ENCODE data around the gene TRAF4.

The TRAF4 gene

DNA sequence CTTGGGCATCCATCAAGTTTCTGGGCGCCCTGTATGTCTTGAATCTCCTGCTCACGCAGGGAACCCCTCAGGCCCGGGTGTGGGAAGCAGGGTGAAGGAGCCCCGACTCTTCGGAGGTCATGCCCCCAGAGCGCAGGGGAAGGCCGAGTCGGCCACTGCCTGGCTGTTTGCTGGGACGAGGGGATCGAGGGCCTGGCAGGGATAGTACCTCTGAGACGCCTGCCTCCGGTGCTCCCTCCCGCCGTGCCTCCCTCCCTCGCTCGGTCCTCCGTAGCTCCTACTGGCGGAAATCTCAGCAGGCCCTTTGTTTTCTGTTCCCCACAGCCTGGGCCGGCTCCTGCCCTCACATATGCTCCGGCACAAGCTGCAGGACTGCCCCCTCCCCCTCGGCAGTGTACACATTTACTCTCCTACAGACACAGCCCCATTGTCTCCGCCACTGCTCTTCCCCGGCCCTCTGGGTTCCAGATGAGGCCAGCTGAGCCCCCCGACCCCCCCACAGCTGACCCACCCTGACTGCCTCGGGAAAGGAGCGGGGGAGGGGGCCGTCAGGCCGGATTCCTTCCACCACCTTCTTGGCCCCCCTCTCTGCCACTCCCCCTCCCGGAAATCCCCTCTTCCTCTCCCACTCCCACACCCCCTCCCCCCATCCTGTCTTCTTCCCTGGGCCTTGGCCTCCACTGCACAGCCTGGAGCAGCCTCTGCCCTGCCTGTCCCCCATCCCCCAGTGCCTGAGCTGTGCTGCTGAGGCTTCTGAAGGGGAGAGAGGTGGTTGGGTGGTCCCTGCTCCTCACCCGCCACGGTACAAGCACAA is 1.4 kb downstream of the TRAF4 start:
- peaks cover 15% of the 10 kb centered on the region for H3K36me3 Mint-ChIP-seq
- no peaks in the 10 kb centered on the region for H3K9me3 Mint-ChIP-seq
- CTCF ChIA-PET = interaction anchor here (1.5 to 15.0 kb wide), 3 partner anchors 18 to 32 kb away, joined by 4 to 415 read pairs (median 21); partner anchors contain the start of genes NEK8, RPL23A and TLCD1
- H3K27ac Mint-ChIP-seq = peak overlapping the region; percentile 94
- peaks cover 42% of the 10 kb centered on the region for H3K4me1 Mint-ChIP-seq
- H3K27me3 Mint-ChIP-seq = no peaks in the 10 kb centered on the region
- peak; percentile 61 for DNase-seq
- peak overlapping the region; percentile 89 for H3K4me3 Mint-ChIP-seq

DNA sequence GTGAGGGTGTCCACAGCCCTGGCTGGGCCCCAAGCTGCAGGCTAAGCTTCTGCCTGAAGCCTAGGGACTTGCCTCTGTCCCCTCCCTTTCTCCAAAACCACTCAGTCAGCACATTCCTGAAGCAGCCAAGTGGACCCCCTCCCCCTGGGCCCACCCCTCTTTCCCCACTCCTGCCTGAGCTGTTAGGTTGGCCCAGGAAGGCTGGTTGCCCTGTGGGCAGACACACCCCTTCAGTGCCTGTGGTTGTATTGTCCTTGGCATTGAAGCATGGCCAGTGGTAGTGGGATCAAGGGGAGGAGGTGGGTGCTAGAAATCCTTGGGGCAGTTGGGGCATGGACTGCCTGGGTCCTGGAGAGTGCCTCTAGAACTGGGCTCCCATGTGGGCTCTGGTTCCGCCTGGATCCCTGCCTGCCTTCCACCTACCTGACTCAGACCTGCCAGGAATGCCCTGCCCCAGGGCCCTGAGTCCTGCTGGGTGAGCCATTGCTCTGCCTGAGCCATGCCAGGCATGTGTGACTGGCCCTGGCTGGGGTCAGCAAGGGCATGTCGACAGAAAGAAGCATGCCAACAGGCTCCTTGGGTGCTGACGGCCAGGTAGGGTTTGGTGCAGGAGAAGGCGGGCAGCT is 2.1 kb downstream of the TRAF4 start:
- H3K36me3 Mint-ChIP-seq = peaks cover 13% of the 10 kb centered on the region

GRCh38 chr17:28746611-28747050 is 2.8 kb downstream of the TRAF4 start:
- Mint-ChIP-seq H3K27ac (peak overlapping the region; percentile 67), H3K9me3 (no peaks in the 10 kb centered on the region), H3K4me3 (peak overlapping the region; percentile 10), H3K4me1 (peaks cover 42% of the 10 kb centered on the region), H3K36me3 (peaks cover 14% of the 10 kb centered on the region), H3K27me3 (no peaks in the 10 kb centered on the region)
- CTCF ChIA-PET = interaction anchor here (3.9 to 15.0 kb wide), 2 partner anchors 17 to 19 kb away, joined by 21 to 415 read pairs; partner anchors contain the start of genes NEK8, RPL23A and TLCD1
- DNase-seq = no peak

More for the DNA sequence above, 2.1 kb downstream of the TRAF4 start:
- Mint-ChIP-seq H3K27me3 (no peaks in the 10 kb centered on the region), H3K4me3 (peak overlapping the region; percentile 89), H3K4me1 (peaks cover 46% of the 10 kb centered on the region), H3K27ac (peak overlapping the region; percentile 71), H3K9me3 (no peaks in the 10 kb centered on the region)
- DNase-seq = no peak
- CTCF ChIA-PET = interaction anchor here (1.5 to 15.0 kb wide), 3 partner anchors 18 to 33 kb away, joined by 4 to 415 read pairs (median 21); partner anchors contain the start of genes NEK8, RPL23A and TLCD1

DNA sequence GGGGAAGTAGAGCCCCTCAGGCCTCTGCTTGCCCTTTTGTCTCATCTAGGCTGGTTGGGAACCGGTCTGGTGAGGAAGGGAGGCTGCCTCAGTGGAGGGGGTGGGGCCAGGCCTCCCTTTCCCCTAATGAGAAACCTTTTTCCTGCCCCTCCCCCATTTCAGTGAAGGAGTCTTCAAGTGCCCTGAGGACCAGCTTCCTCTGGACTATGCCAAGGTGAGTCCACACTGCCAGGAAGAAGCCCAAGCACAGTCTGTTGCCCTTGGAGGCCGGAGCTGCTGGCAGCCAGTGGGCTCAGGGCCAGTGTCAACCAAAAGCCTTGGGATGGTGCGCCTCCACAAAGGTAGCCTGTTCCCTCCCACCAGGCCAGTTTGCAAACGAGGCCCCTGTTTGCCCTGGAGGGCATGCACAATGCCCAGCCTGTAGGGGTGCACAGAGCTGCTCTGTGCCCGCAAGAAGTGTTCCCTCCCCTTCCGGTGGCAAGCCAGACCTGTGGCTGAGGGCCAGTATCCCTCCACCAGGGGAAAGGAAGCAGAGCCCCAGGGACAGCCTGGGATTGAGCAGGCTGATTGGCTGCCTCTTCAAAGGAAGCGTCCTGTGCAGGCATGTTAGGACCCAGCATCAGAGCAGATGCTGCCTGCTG is 3.4 kb downstream of the TRAF4 start:
- H3K36me3 Mint-ChIP-seq = peaks cover 17% of the 10 kb centered on the region
- no peaks in the 10 kb centered on the region for H3K27me3 Mint-ChIP-seq
- no peak overlapping the region for H3K4me3 Mint-ChIP-seq
- CTCF ChIA-PET = interaction anchor here (3.9 to 15.0 kb wide), 2 partner anchors 17 to 20 kb away, joined by 21 to 415 read pairs; partner anchors contain the start of genes NEK8, RPL23A and TLCD1
- peaks cover 42% of the 10 kb centered on the region for H3K4me1 Mint-ChIP-seq
- H3K27ac Mint-ChIP-seq = no peak overlapping the region
- H3K9me3 Mint-ChIP-seq = no peaks in the 10 kb centered on the region
- no peak for DNase-seq

- Mint-ChIP-seq H3K4me1 (peaks cover 44% of the 10 kb centered on the region), H3K36me3 (peaks cover 21% of the 10 kb centered on the region), H3K27me3 (no peaks in the 10 kb centered on the region), H3K4me3 (no peak overlapping the region), H3K9me3 (no peaks in the 10 kb centered on the region), H3K27ac (no peak overlapping the region)
- CTCF ChIA-PET = interaction anchor here (0.8 to 15.0 kb wide), 6 partner anchors 14 to 168 kb away, joined by 3 to 415 read pairs (median 13); partner anchors contain the start of genes NEK8, RPL23A and TLCD1
- no peak for DNase-seq
These were observed 4.3 kb downstream of the TRAF4 start for GRCh38 chr17:28747801-28748750.

GRCh38 chr17:28748852-28749515 is 5.2 kb downstream of the TRAF4 start:
- H3K4me3 Mint-ChIP-seq = peak overlapping the region; percentile 15
- no peak overlapping the region for H3K27ac Mint-ChIP-seq
- peaks cover 42% of the 10 kb centered on the region for H3K4me1 Mint-ChIP-seq
- H3K9me3 Mint-ChIP-seq = no peaks in the 10 kb centered on the region
- H3K27me3 Mint-ChIP-seq = no peaks in the 10 kb centered on the region
- CTCF ChIA-PET = interaction anchor here (0.8 to 15.0 kb wide), 10 partner anchors 14 to 201 kb away, joined by 3 to 415 read pairs (median 3); partner anchors contain the start of genes FLOT2, NEK8, RPL23A and TLCD1
- DNase-seq = no peak
- H3K36me3 Mint-ChIP-seq = peaks cover 21% of the 10 kb centered on the region

- CTCF ChIA-PET = interaction anchor here (0.6 to 15.0 kb wide), 15 partner anchors 9 to 367 kb away, joined by 3 to 415 read pairs (median 3); partner anchors contain the start of genes FLOT2, NEK8, RPL23A and TLCD1
- H3K4me1 Mint-ChIP-seq = peaks cover 42% of the 10 kb centered on the region
- peak overlapping the region; percentile 55 for H3K27ac Mint-ChIP-seq
- no peaks in the 10 kb centered on the region for H3K27me3 Mint-ChIP-seq
- no peaks in the 10 kb centered on the region for H3K9me3 Mint-ChIP-seq
- peaks cover 21% of the 10 kb centered on the region for H3K36me3 Mint-ChIP-seq
- no peak overlapping the region for H3K4me3 Mint-ChIP-seq
- DNase-seq = no peak
These were observed 5.8 kb downstream of the TRAF4 start for GRCh38 chr17:28749516-28750177.

- Mint-ChIP-seq H3K9me3 (no peaks in the 10 kb centered on the region), H3K36me3 (peaks cover 21% of the 10 kb centered on the region), H3K4me1 (peaks cover 38% of the 10 kb centered on the region), H3K4me3 (no peak overlapping the region), H3K27ac (peak overlapping the region; percentile 55), H3K27me3 (no peaks in the 10 kb centered on the region)
- CTCF ChIA-PET = interaction anchor here (0.6 to 15.0 kb wide), 16 partner anchors 10 to 367 kb away, joined by 3 to 415 read pairs (median 3); partner anchors contain the start of genes NEK8, RPL23A and TLCD1
- DNase-seq = peak; percentile 94
These were observed 6.6 kb downstream of the TRAF4 start for GRCh38 chr17:28750178-28751047.

GRCh38 chr17:28751600-28752366 is 8.0 kb downstream of the TRAF4 start:
- peaks cover 25% of the 10 kb centered on the region for H3K4me1 Mint-ChIP-seq
- no peak for DNase-seq
- peaks cover 23% of the 10 kb centered on the region for H3K36me3 Mint-ChIP-seq
- H3K27me3 Mint-ChIP-seq = no peaks in the 10 kb centered on the region
- no peak overlapping the region for H3K27ac Mint-ChIP-seq
- no peaks in the 10 kb centered on the region for H3K9me3 Mint-ChIP-seq
- no peak overlapping the region for H3K4me3 Mint-ChIP-seq
- CTCF ChIA-PET = interaction anchor here (1.2 to 15.0 kb wide), 5 partner anchors 11 to 146 kb away, joined by 3 to 415 read pairs (median 6); partner anchors contain the start of genes FLOT2, NEK8, RPL23A and TLCD1

DNA sequence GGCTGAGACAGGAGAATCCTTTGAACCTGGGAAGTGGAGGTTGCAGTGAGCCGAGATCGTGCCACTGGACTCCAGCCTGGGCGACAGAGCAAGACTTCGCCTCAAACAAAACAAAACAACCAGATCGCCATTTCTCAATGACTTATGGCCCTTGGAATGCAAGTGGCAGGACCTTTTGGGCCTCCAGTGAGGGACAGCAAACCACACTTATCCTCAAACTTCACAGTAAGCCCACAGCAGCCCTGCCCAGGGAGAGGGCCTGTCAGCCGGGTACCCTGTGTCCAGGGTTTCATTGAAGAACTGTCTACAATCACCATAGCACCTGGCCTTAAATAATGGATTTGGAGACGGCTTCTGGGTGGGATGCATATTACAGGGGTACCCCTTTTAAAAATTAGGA is 11.7 kb downstream of the TRAF4 start:
- no peak for DNase-seq
- Mint-ChIP-seq H3K4me3 (no peak overlapping the region), H3K4me1 (peaks cover 5% of the 10 kb centered on the region), H3K36me3 (peaks cover 32% of the 10 kb centered on the region), H3K27ac (no peak overlapping the region), H3K9me3 (no peaks in the 10 kb centered on the region), H3K27me3 (no peaks in the 10 kb centered on the region)
- CTCF ChIA-PET = no interaction called here
